Ureter (tissue), 1 donor: Measurements from ENCODE around the gene ZDHHC18. TPM values are rescaled to one million over a fixed set of nuclear protein-coding genes. Genes with fewer than 3 reads are reported as not detected.
A peak's percentile ranks its signal among the peaks of the same experiment; 100 is the strongest.
"Not testable (repeated sequence)": the region's sequence is repeated elsewhere in the genome, so short reads cannot be mapped to it uniquely, and the experiment has no call there.

Experiments used
- DNase-seq: peaks from one replicate; pipeline ENCODE4 v3.0.0-alpha.2; 2020; ENCODE audit warnings: low spot score
- total RNA-seq: library from RNA; stranded (reverse); gene quantifications from one replicate; pipeline ENCODE4 v1.2.4, GENCODE V29; 2023
- donor health status: DM: yes; HTN: yes; CAD: no.

ZDHHC18 gene
- total RNA-seq, 1 donor from 2014 or later = 21.0 TPM

GRCh38 chr1:26791148-26791547 lies 35.3 kb upstream of the ZDHHC18 start:
- no peak for DNase-seq

GRCh38 chr1:26791626-26792025 lies 34.9 kb upstream of the ZDHHC18 start:
- no peak for DNase-seq

- no peak for DNase-seq
Measured at GRCh38 chr1:26792924-26793323, 33.6 kb upstream of the ZDHHC18 start.

GRCh38 chr1:26794391-26794790 lies 32.1 kb upstream of the ZDHHC18 start:
- no peak for DNase-seq

- no peak for DNase-seq
Measured at GRCh38 chr1:26797627-26798026, 28.9 kb upstream of the ZDHHC18 start.

GRCh38 chr1:26799479-26800142 lies 26.9 kb upstream of the ZDHHC18 start:
- DNase-seq = peak; percentile 59

GRCh38 chr1:26803932-26804331 lies 22.6 kb upstream of the ZDHHC18 start:
- DNase-seq = not testable (repeated sequence)

GRCh38 chr1:26810105-26810504 lies 16.4 kb upstream of the ZDHHC18 start:
- peak; percentile 71 for DNase-seq

GRCh38 chr1:26811057-26811456 lies 15.4 kb upstream of the ZDHHC18 start:
- DNase-seq = no peak

GRCh38 chr1:26811708-26812107 lies 14.8 kb upstream of the ZDHHC18 start:
- no peak for DNase-seq

- no peak for DNase-seq
Measured at GRCh38 chr1:26814377-26814776, 12.1 kb upstream of the ZDHHC18 start.

- no peak for DNase-seq
Measured at GRCh38 chr1:26814893-26815292, 11.6 kb upstream of the ZDHHC18 start.

- DNase-seq = no peak
Measured at GRCh38 chr1:26820784-26821269, 5.7 kb upstream of the ZDHHC18 start.

- no peak for DNase-seq
Measured at GRCh38 chr1:26822737-26823395, 3.6 kb upstream of the ZDHHC18 start.

- DNase-seq = no peak
Measured at GRCh38 chr1:26824731-26825130, 1.8 kb upstream of the ZDHHC18 start.

GRCh38 chr1:26827106-26827604 lies 667 bp downstream of the ZDHHC18 start:
- no peak for DNase-seq

GRCh38 chr1:26827663-26828062 lies 1.2 kb downstream of the ZDHHC18 start:
- DNase-seq = no peak

GRCh38 chr1:26828411-26828991 lies 2.0 kb downstream of the ZDHHC18 start:
- no peak for DNase-seq

- no peak for DNase-seq
Measured at GRCh38 chr1:26829184-26829911, 2.9 kb downstream of the ZDHHC18 start.

GRCh38 chr1:26831059-26831458 lies 4.6 kb downstream of the ZDHHC18 start:
- no peak for DNase-seq

- no peak for DNase-seq
Measured at GRCh38 chr1:26831546-26832248, 5.2 kb downstream of the ZDHHC18 start.
